Keratinocyte (primary cell): ENCODE measurements around the gene RIN3. TPM values are rescaled to one million over a fixed set of nuclear protein-coding genes. Genes with fewer than 3 reads are reported as not detected.

Source experiments
- DNase-seq: peaks from one replicate; pipeline ENCODE4 v3.0.0-alpha.2; 2011; ENCODE audit warnings: low read depth, missing footprints, low spot score
- FAIRE-seq: peaks from 2 replicates; lab custom pipeline; 2011; peaks lifted over from hg19 to GRCh38; lab: Jason Lieb, UNC
- H2AFZ ChIP-seq: 2 replicates; pipeline ENCODE4 v1.6.0; 2012; ENCODE audit warnings: low read length, control low read depth, inconsistent platforms; ENCODE audit not compliant: control insufficient read depth
- H3K27ac ChIP-seq: 2 replicates; pipeline ENCODE4 v1.5.1; 2011; ENCODE audit warnings: low read length; ENCODE audit not compliant: control insufficient read depth, insufficient read depth
- H3K27me3 ChIP-seq: 3 replicates; pipeline ENCODE4 v1.6.0; 2011; ENCODE audit warnings: low read length; ENCODE audit not compliant: control insufficient read depth, insufficient read depth; ENCODE audit errors: extremely low read depth
- H3K36me3 ChIP-seq, 2 experiments: 2 replicates in 1 of 2; 3 replicates in 1 of 2; pipeline ENCODE4 v1.5.1; 2011; ENCODE audit warnings: low read length in 2 of 2, mild to moderate bottlenecking in 1 of 2; ENCODE audit not compliant: control insufficient read depth in 2 of 2, insufficient read depth in 2 of 2; ENCODE audit errors: extremely low read depth in 1 of 2
- H3K4me1 ChIP-seq: 3 replicates; pipeline ENCODE4 v1.5.1; 2011; ENCODE audit warnings: low read length; ENCODE audit not compliant: control insufficient read depth, insufficient read depth; ENCODE audit errors: extremely low read depth
- H3K4me2 ChIP-seq: 3 replicates; pipeline ENCODE4 v1.6.0; 2011; ENCODE audit warnings: low read depth, low read length; ENCODE audit not compliant: control insufficient read depth, insufficient read depth; ENCODE audit errors: extremely low read depth
- H3K4me3 ChIP-seq, 3 experiments: fragments of 200-600 bp in 1 of 3; sonication (generic) in 1 of 3; 2 replicates in 2 of 3; 3 replicates in 1 of 3; pipeline ENCODE4 v1.5.1; 2011 to 2016; ENCODE audit warnings: low read length in 3 of 3, mild to moderate bottlenecking in 3 of 3, control low read depth in 2 of 3, inconsistent platforms in 1 of 3, low read depth in 1 of 3, mixed read lengths in 1 of 3, mixed run types in 1 of 3, moderate library complexity in 1 of 3; ENCODE audit not compliant: control insufficient read depth in 2 of 3, insufficient read depth in 2 of 3; ENCODE audit errors: extremely low read depth in 1 of 3
- H3K79me2 ChIP-seq: 2 replicates; pipeline ENCODE4 v1.6.0; 2012; ENCODE audit warnings: low read length; ENCODE audit not compliant: control insufficient read depth, insufficient read depth
- H3K9ac ChIP-seq: 3 replicates; pipeline ENCODE4 v1.6.0; 2011; ENCODE audit warnings: low read length; ENCODE audit not compliant: control insufficient read depth, insufficient read depth; ENCODE audit errors: extremely low read depth
- H3K9me1 ChIP-seq: 3 replicates; pipeline ENCODE4 v1.6.0; 2011; ENCODE audit warnings: low read length; ENCODE audit not compliant: control insufficient read depth, insufficient read depth; ENCODE audit errors: extremely low read depth
- H3K9me3 ChIP-seq: 2 replicates; pipeline ENCODE4 v1.5.1; 2012; ENCODE audit warnings: low read depth, low read length; ENCODE audit not compliant: control insufficient read depth
- H4K20me1 ChIP-seq: 3 replicates; pipeline ENCODE4 v1.6.0; 2011; ENCODE audit warnings: low read length; ENCODE audit not compliant: control insufficient read depth, insufficient read depth; ENCODE audit errors: extremely low read depth
- CTCF ChIP-seq, 3 experiments: IDR thresholded peaks in 1 of 3; conservative IDR thresholded peaks in 1 of 3; optimal IDR thresholded peaks in 1 of 3; 2 replicates in 2 of 3; 3 replicates in 1 of 3; pipeline versions ENCODE3 to v1.5.1; 2011; ENCODE audit warnings: low read length in 3 of 3, mild to moderate bottlenecking in 3 of 3, moderate library complexity in 2 of 3, control low read depth in 1 of 3, inconsistent platforms in 1 of 3; ENCODE audit not compliant: insufficient read depth in 2 of 3; ENCODE audit errors: extremely low read depth in 1 of 3
- EZH2 ChIP-seq: IDR thresholded peaks from one replicate; pipeline ENCODE4 v1.6.1; 2012; ENCODE audit warnings: inconsistent platforms, mild to moderate bottlenecking, low read length, moderate library complexity
- dilution Hi-C: fragments of 300-500 bp; cut with MboI; formaldehyde crosslinking; loops from one replicate; pipeline ENCODE4 v1.7.0; 2020; ENCODE audit warnings: low sequenced_read_pairs; ENCODE audit not compliant: extremely low pct_ligation_motif_present
- polyA plus RNA-seq, 5 experiments: library from polyadenylated mRNA; depleted of rRNA in 3 of 5; stranded (reverse) in 3 of 5; stranded (forward) in 1 of 5; unstranded in 1 of 5; fragments of >200 nt; gene quantifications; 1 replicate in 1 of 5; 2 replicates in 3 of 5; 3 replicates in 1 of 5; pipeline versions ENCODE4 v1.2.1 to v1.2.3, GENCODE V29; 2011 to 2012; ENCODE audit warnings: missing spikeins in 2 of 5, low read depth in 1 of 5, low replicate concordance in 1 of 5

RIN3 gene
- polyA plus RNA-seq, 1 donor (not counting 4 experiments of a cell fraction or from before 2014, with no cell fraction given): 1.2 TPM

GRCh38 chr14:92486881-92487280 lies 26.7 kb upstream of the RIN3 start:
- no peak for FAIRE-seq
- dilution Hi-C loops: no loop called here

GRCh38 chr14:92487513-92488133 lies 26.0 kb upstream of the RIN3 start:
- Histone ChIP-seq H3K9me1 (no peaks in the 10 kb centered on the region), H2AFZ (no peak overlapping the region), H4K20me1 (no peaks in the 10 kb centered on the region), H3K4me1 (no peaks in the 10 kb centered on the region), H3K27me3 (peaks cover 7% of the 10 kb centered on the region), H3K4me2 (no peak overlapping the region), H3K9me3 (no peaks in the 10 kb centered on the region), H3K27ac (no peak overlapping the region), H3K79me2 (no peaks in the 10 kb centered on the region), H3K9ac (no peak overlapping the region), H3K36me3 (no peaks in the 10 kb centered on the region), H3K4me3 (no peak overlapping the region)
- dilution Hi-C loops: no loop called here
- DNase-seq (no peak), FAIRE-seq (no peak)
- no peak for TF ChIP-seq EZH2
- TF ChIP-seq CTCF (optimal IDR thresholded peaks at IDR 0.05 in 1 of 3, IDR thresholded peaks at IDR 0.05 in 1 of 3, conservative IDR thresholded peaks at IDR 0.05 in 1 of 3; ENCODE audit: extremely low read depth in 1 of 3, insufficient read depth in 2 of 3, low read length in 3 of 3): no peak

More at GRCh38 chr14:92486881-92487280, 26.7 kb upstream of the RIN3 start:
- TF ChIP-seq CTCF (optimal IDR thresholded peaks at IDR 0.05 in 1 of 3, IDR thresholded peaks at IDR 0.05 in 1 of 3, conservative IDR thresholded peaks at IDR 0.05 in 1 of 3; ENCODE audit: extremely low read depth in 1 of 3, insufficient read depth in 2 of 3, low read length in 3 of 3): no peak
- no peak for TF ChIP-seq EZH2
- no peak for DNase-seq
- no peak overlapping the region for H3K4me3 ChIP-seq
- no peaks in the 10 kb centered on the region for H3K36me3 ChIP-seq
- H4K20me1 ChIP-seq: no peaks in the 10 kb centered on the region
- no peaks in the 10 kb centered on the region for H3K9me1 ChIP-seq
- H3K4me1 ChIP-seq: no peaks in the 10 kb centered on the region
- H3K79me2 ChIP-seq: no peaks in the 10 kb centered on the region
- H3K27ac ChIP-seq: no peak overlapping the region
- H3K9ac ChIP-seq: no peak overlapping the region
- no peak overlapping the region for H2AFZ ChIP-seq
- no peaks in the 10 kb centered on the region for H3K9me3 ChIP-seq
- H3K4me2 ChIP-seq: no peak overlapping the region
- H3K27me3 ChIP-seq: peaks cover 7% of the 10 kb centered on the region
